Measurements from ENCODE around the gene NADK. TPM values are rescaled to one million over a fixed set of nuclear protein-coding genes. Genes with fewer than 3 reads are reported as not detected.

Gene NADK
- total and polyA plus RNA-seq, 2 of the 13 experiments (the other 11 are each of a cell fraction or from before 2014, with no cell fraction given), result 56.6 to 60.1 TPM

GRCh38 chr1:1778663-1779319 lies 521 bp upstream of the NADK start (continued):
- no peak for TF ChIP-seq ZNF432 (CRISPR knock-in tag; IDR thresholded peaks at IDR 0.05; ENCODE audit: borderline replicate concordance)
- peak; percentile 42; the same call in 1 of the 2 replicates for TF ChIP-seq ZNF281 (CRISPR knock-in tag; IDR thresholded peaks at IDR 0.05; ENCODE audit: borderline replicate concordance)
- TF ChIP-seq CEBPB (IDR thresholded peaks at IDR 0.05; ENCODE audit: borderline replicate concordance, low read depth, low read length), result no peak
- TF ChIP-seq ZNF160 (CRISPR knock-in tag; IDR thresholded peaks at IDR 0.05), result no peak
- no peak for TF ChIP-seq ZNF724P (CRISPR knock-in tag; IDR thresholded peaks at IDR 0.05; ENCODE audit: borderline replicate concordance)
- TF ChIP-seq ZBED4 (CRISPR knock-in tag; IDR thresholded peaks at IDR 0.05; ENCODE audit: borderline replicate concordance), result peak; percentile 68; the same call in 1 of the 2 replicates
- no peak for TF ChIP-seq ZNF335 (CRISPR knock-in tag; IDR thresholded peaks at IDR 0.05)
- TF ChIP-seq ZNF264 (CRISPR knock-in tag; IDR thresholded peaks at IDR 0.05), result no peak
- TF ChIP-seq ZNF563 (CRISPR knock-in tag; IDR thresholded peaks at IDR 0.05), result peak; percentile 86
- no peak for TF ChIP-seq NR0B2 (CRISPR knock-in tag; IDR thresholded peaks at IDR 0.05)
- TF ChIP-seq ZNF792 (CRISPR knock-in tag; IDR thresholded peaks at IDR 0.05), result no peak; the same call in 1 of the 2 replicates
- peak; percentile 79 for TF ChIP-seq ZSCAN20 (CRISPR knock-in tag; IDR thresholded peaks at IDR 0.05; ENCODE audit: borderline replicate concordance)
- TF ChIP-seq ZFP37 (CRISPR knock-in tag; IDR thresholded peaks at IDR 0.05; ENCODE audit: borderline replicate concordance), result no peak
- TF ChIP-seq ETS1 (CRISPR knock-in tag; IDR thresholded peaks at IDR 0.05), result no peak; the same call in 1 of the 2 replicates
- no peak for TF ChIP-seq ZNF790 (CRISPR knock-in tag; IDR thresholded peaks at IDR 0.05; ENCODE audit: borderline replicate concordance)
- TF ChIP-seq ZNF224 (CRISPR knock-in tag; IDR thresholded peaks at IDR 0.05), result no peak
- no peak for TF ChIP-seq ZNF713 (CRISPR knock-in tag; IDR thresholded peaks at IDR 0.05)
- peak in 1 of 2 experiments; percentile 49; a peak in 1 of 4 replicates for TF ChIP-seq POLR2A (IDR thresholded peaks at IDR 0.05; ENCODE audit: insufficient read depth in 1 of 2, low read depth in 2 of 2, low read length in 2 of 2)
- peak; percentile 51 for TF ChIP-seq MED8 (CRISPR knock-in tag; IDR thresholded peaks at IDR 0.05; ENCODE audit: insufficient replicate concordance)
- TF ChIP-seq BRCA1 (CRISPR knock-in tag; IDR thresholded peaks at IDR 0.05), result no peak
- TF ChIP-seq HOXA9 (CRISPR knock-in tag; IDR thresholded peaks at IDR 0.05; ENCODE audit: borderline replicate concordance), result no peak; the same call in 1 of the 2 replicates
- no peak for TF ChIP-seq ZNF841 (CRISPR knock-in tag; IDR thresholded peaks at IDR 0.05; ENCODE audit: borderline replicate concordance)

Data from HepG2 (cell line).